H1 (cell line): ENCODE data around the gene CDC14B. TPM values are rescaled to one million over a fixed set of nuclear protein-coding genes. Genes with fewer than 3 reads are reported as not detected.

Experiments
- ATF2 ChIP-seq: IDR thresholded peaks from 2 replicates; pipeline ENCODE4 v1.6.1; 2012; ENCODE audit warnings: low read length, inconsistent platforms
- BRCA1 ChIP-seq: IDR thresholded peaks from 2 replicates; pipeline ENCODE4 v1.6.1; 2012; ENCODE audit warnings: low read depth, low read length, improper control_type of control experiment
- CEBPB ChIP-seq: IDR thresholded peaks from 2 replicates; pipeline ENCODE4 v1.6.1; 2012; ENCODE audit warnings: low read depth, low read length
- CHD1 ChIP-seq: IDR thresholded peaks from 2 replicates; pipeline ENCODE4 v1.6.1; 2012; ENCODE audit warnings: low read depth, low read length, improper control_type of control experiment
- CHD2 ChIP-seq: IDR thresholded peaks from 2 replicates; pipeline ENCODE4 v1.6.1; 2012; ENCODE audit warnings: low read length, improper control_type of control experiment
- CHD7 ChIP-seq: fragments of 300-600 bp; sonication (generic); IDR thresholded peaks from 2 replicates; pipeline ENCODE4 v1.7.1; 2012; ENCODE audit warnings: low read length, moderate library complexity, mild to moderate bottlenecking, inconsistent platforms; ENCODE audit not compliant: insufficient replicate concordance
- HDAC2 ChIP-seq, 2 experiments: fragments of 300-600 bp in 1 of 2; sonication (generic) in 1 of 2; IDR thresholded peaks; 2 replicates each; pipeline ENCODE4 v1.6.1; 2011 to 2012; ENCODE audit warnings: low read depth in 2 of 2, low read length in 2 of 2, mild to moderate bottlenecking in 2 of 2, moderate library complexity in 2 of 2, borderline replicate concordance in 1 of 2, inconsistent platforms in 1 of 2
- polyA plus RNA-seq, 7 experiments: library from polyadenylated mRNA; depleted of rRNA in 3 of 7; stranded (reverse) in 5 of 7; unstranded in 2 of 7; fragments of >200 nt in 5 of 7; fragments of 200-250 nt in 2 of 7; gene quantifications; 1 replicate in 5 of 7; 2 replicates in 1 of 7; 4 replicates in 1 of 7; pipeline versions ENCODE4 v1.2.1 to v1.2.3, GENCODE V29; 2011 to 2013; ENCODE audit warnings: missing spikeins in 2 of 7, mixed read lengths in 2 of 7
- total RNA-seq: library from RNA; stranded (reverse); fragmentation: NEBNext Ultra II Directional; extraction: Animal tissue kit (Norgen Biotek cat#: 25700); gene quantifications from 2 replicates; pipeline ENCODE4 v1.2.1, GENCODE V29; 2021

The CDC14B gene
- total and polyA plus RNA-seq, 2 of the 8 experiments (the other 6 are each of a cell fraction or from before 2014, with no cell fraction given): 17.2 to 44.6 TPM

DNA sequence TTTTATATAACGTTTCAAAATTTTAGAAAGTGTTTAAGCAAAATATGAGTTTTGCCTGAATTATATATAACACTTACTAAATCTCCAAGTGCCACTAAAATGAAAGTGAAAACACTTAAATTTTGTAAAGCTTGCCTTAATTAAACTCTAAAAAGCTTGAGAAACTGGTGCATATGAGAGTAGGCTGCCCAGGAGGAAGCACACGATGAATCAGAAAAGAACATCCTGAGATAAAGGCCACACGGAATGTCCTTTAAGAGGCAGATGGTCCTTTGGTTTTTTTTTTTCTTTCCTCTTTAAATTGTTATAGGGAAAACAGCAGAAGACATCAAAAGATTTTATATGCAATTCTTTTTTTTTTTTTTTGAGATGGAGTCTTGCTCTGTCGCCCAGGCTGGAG, 109.4 kb downstream of the CDC14B start (continued):
- no peak for TF ChIP-seq CHD7
- TF ChIP-seq BRCA1: no peak
- TF ChIP-seq HDAC2 (IDR thresholded peaks at IDR 0.05; ENCODE audit: borderline replicate concordance in 1 of 2, low read depth in 2 of 2, low read length in 2 of 2): no peak
- TF ChIP-seq ATF2: no peak
- TF ChIP-seq CEBPB: no peak
- TF ChIP-seq CHD2: no peak
- TF ChIP-seq CHD1: no peak
